ENCODE measurements around the gene HOXC12. TPM values are rescaled to one million over a fixed set of nuclear protein-coding genes. Genes with fewer than 3 reads are reported as not detected.
A peak's percentile ranks its signal among the peaks of the same experiment; 100 is the strongest.

HOXC12 gene
- total RNA-seq, 3 donors from 2014 or later, result 0.15 TPM; not detected in 2

DNA sequence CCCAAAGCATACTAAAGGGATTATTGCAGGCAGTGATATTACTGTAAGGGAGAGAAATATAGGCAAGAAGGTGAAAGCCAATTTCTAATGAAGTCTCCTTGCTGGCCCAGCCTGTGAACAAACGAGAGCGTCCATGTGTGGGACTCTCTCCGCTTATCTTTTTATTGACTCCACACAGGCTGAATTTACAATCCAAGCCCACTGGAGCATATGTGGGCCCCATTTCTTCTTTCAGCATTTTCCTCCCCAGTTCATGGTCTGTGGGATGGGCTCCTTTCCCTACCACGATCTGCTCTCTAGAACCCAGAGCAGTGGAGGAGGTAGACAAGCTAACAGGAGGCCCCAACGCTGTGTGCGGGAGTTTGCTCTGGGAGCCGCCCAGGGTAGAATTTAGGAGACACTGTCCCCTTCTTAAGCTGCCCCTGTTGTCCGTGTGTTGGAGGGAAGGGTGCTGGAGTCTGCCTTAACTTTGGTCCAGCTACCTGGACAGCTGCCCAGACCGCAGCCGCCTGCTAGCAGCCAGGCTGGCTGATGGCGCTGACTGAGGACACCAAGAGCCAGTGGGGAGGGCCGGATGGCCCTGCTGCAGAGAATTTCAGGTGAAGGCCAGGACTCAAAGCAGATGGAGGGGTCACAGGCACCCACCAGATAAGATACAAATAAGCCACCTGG lies 15.0 kb downstream of the HOXC12 start:
- Histone ChIP-seq H3K9me3 (no peaks in the 10 kb centered on the region), H3K4me1 (peaks cover 0 to 8% of the 10 kb centered on the region in 2 donors), H3K27ac (no peak overlapping the region), H3K4me3 (no peak overlapping the region), H3K36me3 (no peaks in the 10 kb centered on the region), H3K27me3 (peaks cover 15 to 100% of the 10 kb centered on the region in 2 donors)
- TF ChIP-seq POLR2AphosphoS5 (IDR thresholded peaks at IDR 0.05), result no peak
- TF ChIP-seq POLR2A (IDR thresholded peaks at IDR 0.05), result no peak
- TF ChIP-seq, protein P1, sequence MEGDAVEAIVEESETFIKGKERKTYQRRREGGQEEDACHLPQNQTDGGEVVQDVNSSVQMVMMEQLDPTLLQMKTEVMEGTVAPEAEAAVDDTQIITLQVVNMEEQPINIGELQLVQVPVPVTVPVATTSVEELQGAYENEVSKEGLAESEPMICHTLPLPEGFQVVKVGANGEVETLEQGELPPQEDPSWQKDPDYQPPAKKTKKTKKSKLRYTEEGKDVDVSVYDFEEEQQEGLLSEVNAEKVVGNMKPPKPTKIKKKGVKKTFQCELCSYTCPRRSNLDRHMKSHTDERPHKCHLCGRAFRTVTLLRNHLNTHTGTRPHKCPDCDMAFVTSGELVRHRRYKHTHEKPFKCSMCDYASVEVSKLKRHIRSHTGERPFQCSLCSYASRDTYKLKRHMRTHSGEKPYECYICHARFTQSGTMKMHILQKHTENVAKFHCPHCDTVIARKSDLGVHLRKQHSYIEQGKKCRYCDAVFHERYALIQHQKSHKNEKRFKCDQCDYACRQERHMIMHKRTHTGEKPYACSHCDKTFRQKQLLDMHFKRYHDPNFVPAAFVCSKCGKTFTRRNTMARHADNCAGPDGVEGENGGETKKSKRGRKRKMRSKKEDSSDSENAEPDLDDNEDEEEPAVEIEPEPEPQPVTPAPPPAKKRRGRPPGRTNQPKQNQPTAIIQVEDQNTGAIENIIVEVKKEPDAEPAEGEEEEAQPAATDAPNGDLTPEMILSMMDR (IDR thresholded peaks at IDR 0.05), result no peak
- no peak for DNase-seq (ENCODE audit: low spot score in 2 of 2)
- intact Hi-C loops (cut with DNase I; ENCODE audit: low total_unique reads), result no loop called here

DNA sequence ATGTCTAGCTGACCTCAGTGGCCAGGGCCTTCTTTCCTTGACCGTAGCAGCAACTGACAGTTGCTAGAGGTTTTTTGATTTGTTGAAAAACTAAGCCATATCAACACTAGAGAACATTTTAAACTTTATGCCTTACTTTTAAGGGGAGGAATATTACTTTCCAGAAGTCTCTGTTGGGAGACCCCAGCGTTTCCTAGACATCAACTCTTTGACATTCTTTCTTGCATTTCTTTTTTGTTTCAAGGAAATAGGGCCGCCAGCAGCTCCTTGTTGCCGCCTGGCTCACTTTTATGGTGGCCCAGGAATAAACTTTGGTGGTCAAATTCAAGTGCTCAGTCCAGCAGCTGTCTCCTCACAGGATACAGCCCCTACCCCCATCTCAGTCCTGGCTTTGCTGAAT lies 15.7 kb downstream of the HOXC12 start:
- intact Hi-C loops (cut with DNase I; ENCODE audit: low total_unique reads), result no loop called here
- DNase-seq (ENCODE audit: low spot score in 2 of 2), result no peak
- Histone ChIP-seq H3K27me3 (peaks cover 17 to 100% of the 10 kb centered on the region in 2 donors), H3K9me3 (no peaks in the 10 kb centered on the region), H3K4me3 (no peak overlapping the region), H3K27ac (no peak overlapping the region), H3K4me1 (peaks cover 0 to 8% of the 10 kb centered on the region in 2 donors), H3K36me3 (no peaks in the 10 kb centered on the region)
- TF ChIP-seq, protein P1 (IDR thresholded peaks at IDR 0.05), result no peak
- TF ChIP-seq POLR2A (IDR thresholded peaks at IDR 0.05), result no peak
- no peak for TF ChIP-seq POLR2AphosphoS5 (IDR thresholded peaks at IDR 0.05)

DNA sequence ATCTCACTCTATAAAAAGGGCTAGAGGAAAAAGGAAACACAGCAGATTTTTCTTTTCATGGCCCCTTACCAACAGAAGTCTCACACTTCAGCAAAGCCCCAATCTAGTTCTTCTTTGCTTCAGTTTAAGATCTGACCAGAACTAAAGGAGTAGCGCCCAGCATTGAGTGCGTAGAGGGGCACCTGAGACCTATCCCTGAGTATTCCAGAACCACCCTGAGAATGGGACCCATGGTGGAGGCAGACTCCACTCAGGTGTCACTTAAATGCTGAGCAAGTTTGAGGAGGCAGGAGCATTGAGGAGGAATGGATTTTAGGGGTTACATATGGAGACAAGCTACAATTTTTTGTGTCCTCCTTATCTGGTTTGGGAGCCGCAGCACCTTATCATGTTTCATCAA lies 16.4 kb downstream of the HOXC12 start:
- TF ChIP-seq, protein P1 (IDR thresholded peaks at IDR 0.05), result no peak
- no peak for TF ChIP-seq POLR2A (IDR thresholded peaks at IDR 0.05)
- TF ChIP-seq POLR2AphosphoS5 (IDR thresholded peaks at IDR 0.05), result no peak
- Histone ChIP-seq H3K9me3 (no peaks in the 10 kb centered on the region), H3K36me3 (no peaks in the 10 kb centered on the region), H3K27me3 (peaks cover 14 to 100% of the 10 kb centered on the region in 2 donors), H3K4me3 (no peak overlapping the region), H3K27ac (no peak overlapping the region), H3K4me1 (peaks cover 0 to 8% of the 10 kb centered on the region in 2 donors)
- intact Hi-C loops (cut with DNase I; ENCODE audit: low total_unique reads), result no loop called here
- DNase-seq (ENCODE audit: low spot score in 2 of 2), result no peak

DNA sequence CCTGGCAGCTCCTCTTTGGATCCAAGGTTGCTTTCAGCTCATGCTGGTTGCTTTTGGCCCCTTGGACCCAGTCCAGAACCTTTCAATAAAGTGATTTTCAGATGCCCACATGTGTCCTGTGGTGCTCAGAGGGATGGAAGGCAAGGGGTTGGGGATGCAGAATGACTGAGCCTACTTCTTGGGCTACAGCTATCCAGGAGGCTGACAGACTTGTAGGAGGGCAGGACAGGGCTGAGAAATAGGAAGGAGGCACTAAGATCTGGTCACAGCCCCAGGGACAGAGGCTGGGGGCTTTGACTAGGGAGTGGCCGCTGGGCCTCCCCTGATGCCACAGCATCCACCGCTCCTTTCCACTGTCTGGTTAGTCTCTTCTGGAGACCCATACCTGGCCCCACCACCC lies 17.0 kb downstream of the HOXC12 start:
- Histone ChIP-seq H3K4me1 (peaks cover 0 to 8% of the 10 kb centered on the region in 2 donors), H3K27me3 (peaks cover 11 to 100% of the 10 kb centered on the region in 2 donors), H3K36me3 (no peaks in the 10 kb centered on the region), H3K9me3 (no peaks in the 10 kb centered on the region), H3K27ac (no peak overlapping the region), H3K4me3 (no peak overlapping the region)
- TF ChIP-seq POLR2A (IDR thresholded peaks at IDR 0.05), result no peak
- TF ChIP-seq, protein P1 (IDR thresholded peaks at IDR 0.05), result no peak
- no peak for TF ChIP-seq POLR2AphosphoS5 (IDR thresholded peaks at IDR 0.05)
- DNase-seq (ENCODE audit: low spot score in 2 of 2), result no peak
- intact Hi-C loops (cut with DNase I; ENCODE audit: low total_unique reads), result no loop called here

DNA sequence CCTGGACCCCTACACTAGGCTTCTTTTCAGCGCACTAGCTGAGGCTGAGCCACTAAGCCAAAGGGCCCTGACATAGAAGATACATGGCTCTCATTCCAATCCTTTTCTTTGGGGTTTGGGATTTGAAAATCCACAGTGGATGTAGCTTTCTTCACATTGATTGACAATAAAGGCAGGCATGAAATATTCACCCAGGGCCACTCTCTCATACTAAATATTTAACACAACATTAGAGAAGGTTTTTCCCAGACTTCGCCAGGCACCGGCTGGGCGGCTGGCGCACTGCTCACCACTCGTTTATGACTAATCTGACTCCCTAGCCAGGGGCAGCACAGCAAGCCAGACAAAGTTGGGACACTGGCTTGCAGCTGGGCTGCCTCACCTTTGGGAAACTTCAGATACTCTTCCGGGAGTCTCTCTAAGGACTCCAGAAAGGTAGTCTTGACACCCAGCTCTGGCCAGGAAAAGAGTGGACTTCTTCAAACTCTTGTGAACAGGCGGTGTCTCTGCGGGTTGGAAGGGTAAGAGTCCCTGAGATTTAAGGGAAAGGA lies 17.5 kb downstream of the HOXC12 start:
- Histone ChIP-seq H3K27me3 (peaks cover 11 to 100% of the 10 kb centered on the region in 2 donors), H3K36me3 (no peaks in the 10 kb centered on the region), H3K9me3 (no peaks in the 10 kb centered on the region), H3K4me3 (peak overlapping the region in 1 of 3 donors; percentile 46), H3K27ac (no peak overlapping the region), H3K4me1 (peaks cover 0 to 8% of the 10 kb centered on the region in 2 donors)
- DNase-seq (ENCODE audit: low spot score in 2 of 2), result no peak
- intact Hi-C loops (cut with DNase I; ENCODE audit: low total_unique reads), result no loop called here
- no peak for TF ChIP-seq POLR2AphosphoS5 (IDR thresholded peaks at IDR 0.05)
- TF ChIP-seq, protein P1 (IDR thresholded peaks at IDR 0.05), result no peak
- TF ChIP-seq POLR2A (IDR thresholded peaks at IDR 0.05), result no peak
